CMK (cell line): ENCODE measurements around the gene SLC4A1.

ENCODE experiments used
- DNase-seq: peaks from one replicate; pipeline ENCODE4 v3.0.0-alpha.2; 2010; ENCODE audit warnings: low read depth

The SLC4A1 gene

DNA sequence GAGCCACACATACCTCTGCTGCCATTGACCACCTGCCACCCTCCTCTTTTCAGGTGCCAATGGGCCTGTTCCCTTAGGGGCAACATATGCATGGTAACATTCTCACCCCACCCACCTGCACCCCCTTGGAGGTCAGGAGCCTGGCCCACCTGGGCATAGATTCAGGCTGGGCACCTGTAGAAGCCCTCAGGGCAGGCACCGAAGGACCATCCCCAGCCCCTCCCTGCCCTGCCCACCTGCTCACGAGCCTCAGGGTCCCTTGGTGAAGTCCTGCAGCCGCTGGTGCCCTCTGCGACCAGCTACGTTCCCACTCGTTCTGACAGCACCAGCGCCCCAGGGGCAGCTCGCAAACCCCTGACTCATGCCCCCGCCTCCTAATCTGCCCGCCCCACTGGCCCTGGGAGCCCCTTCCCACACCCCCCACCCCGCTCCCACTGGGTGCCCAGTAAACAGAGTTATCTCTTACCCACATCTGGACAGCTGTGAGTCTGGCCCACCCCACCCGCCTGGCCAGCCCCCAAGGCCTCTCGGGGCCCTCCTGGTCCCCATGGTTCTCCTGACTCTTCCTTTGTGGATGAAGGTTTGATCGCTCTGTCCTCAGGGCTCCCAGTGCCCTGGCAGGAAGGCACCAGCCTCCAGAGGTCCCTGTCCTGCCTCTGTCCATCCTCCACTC, at the start of gene SLC4A1:
TSS of gene SLC4A1 (minus strand) at position 318 of the 673 bp plus-strand sequence. CDS start 5,269 bp downstream, outside the sequence.
- DNase-seq = no peak

DNA sequence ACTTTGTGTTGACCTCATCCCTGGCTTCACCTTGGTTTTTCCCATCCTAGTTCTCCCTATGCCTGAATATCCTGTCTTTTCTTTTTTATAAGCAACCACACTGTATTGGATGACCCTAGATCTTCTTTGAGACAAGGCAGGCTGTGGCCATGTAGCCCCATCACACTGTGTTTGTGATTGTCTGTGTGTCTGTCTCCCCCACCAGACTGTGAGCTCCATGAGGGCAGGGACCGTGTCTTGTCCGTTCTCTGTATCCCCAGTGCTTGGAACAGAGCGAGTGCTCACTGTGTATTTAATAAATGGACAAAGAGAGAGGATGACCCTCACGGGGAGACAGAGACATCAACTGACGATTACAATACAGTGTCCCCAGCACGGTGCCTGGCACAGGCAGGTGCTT, 49.6 kb upstream of the SLC4A1 start:
- no peak for DNase-seq

DNA sequence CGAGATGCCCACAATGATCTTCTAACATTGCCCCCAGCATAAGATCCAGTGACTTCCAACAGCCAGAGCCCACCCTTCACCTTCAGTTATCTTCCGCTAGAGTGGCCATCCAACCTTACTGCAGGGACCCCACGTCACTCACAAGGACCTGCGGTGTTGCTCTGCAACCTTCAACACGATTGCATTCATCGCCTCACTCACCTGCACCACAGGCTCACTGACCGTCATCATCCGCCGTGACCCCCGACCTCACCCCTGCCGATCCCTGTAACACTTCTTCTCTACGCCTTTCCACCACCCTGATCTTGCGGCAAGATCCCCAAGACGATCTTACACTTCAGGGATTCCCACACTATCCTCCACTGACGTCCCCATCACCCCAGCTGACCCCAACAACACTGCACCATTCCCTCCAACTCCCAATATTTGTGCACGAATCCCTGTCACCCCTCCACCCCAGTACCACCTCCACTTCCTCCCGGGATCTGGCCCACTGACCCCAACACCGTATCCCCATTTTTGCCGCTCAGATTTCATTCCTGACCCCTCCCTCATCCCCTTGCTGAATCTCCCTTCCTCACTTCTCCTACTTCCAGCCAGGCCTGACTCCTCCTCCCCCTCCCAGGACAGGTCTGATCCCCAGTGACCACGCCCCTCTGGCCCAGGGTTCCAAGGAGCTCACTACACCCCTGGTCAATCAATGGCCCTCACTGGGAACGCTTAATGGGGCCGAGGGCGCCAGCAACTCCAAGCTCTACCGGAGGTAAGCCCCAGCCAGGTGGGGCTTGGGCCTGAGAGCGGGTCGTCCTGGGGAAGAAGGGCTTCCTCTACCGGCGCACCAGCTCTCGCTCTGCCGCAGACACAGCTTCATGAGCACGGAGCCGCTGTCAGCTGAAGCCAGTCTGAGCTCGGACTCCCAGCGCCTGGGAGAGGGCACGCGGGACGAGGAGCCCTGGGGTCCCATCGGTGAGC, 48.1 kb upstream of the SLC4A1 start:
- no peak for DNase-seq

DNA sequence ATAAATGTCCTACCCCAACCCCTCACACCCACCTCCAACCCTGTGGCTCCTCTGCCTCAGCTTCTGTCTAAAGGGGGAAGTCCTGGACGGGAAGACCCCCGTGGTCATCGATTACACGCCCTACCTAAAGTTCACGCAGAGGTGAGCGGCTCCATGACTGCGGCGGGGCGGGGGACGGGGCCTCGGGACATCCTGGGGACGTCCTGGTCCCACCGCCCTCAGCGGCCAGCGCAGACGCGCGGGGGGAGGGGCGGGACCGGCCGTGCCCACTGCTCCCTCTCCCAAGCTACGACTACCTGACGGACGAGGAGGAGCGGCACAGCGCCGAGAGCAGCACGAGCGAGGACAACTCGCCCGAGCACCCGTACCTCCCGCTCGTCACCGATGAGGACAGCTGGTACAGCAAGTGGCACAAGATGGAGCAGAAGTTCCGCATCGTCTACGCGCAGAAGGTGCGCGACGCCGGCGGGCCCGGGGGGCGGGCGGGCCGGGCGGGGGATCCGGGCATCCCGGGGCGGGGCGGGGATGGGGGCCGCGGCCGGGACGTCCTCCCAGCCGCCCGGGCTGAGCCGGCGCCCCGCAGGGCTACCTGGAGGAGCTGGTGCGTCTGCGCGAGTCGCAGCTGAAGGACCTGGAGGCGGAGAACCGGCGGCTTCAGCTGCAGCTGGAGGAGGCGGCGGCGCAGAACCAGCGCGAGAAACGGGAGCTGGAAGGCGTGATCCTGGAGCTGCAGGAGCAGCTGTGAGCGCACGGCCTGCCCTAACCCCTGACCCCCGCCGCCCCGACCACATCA, 47.1 kb upstream of the SLC4A1 start:
- no peak for DNase-seq

DNA sequence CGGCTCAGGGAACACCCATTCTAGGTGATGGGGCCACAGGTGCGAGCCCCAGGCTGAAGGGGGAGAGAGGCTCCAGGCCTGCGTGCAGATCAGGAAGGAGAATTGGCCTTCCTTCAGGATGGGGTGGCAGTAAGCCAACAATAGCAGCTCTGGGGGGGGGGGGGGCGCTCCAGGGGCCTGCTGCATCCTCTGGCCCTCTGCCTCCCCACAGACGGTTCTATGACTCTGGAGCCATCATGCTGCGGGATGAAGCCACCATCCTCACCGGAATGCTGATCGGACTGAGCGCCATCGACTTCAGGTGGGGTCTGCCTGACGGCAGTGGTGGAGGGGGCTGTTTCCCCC, 46.6 kb upstream of the SLC4A1 start:
- no peak for DNase-seq

DNA sequence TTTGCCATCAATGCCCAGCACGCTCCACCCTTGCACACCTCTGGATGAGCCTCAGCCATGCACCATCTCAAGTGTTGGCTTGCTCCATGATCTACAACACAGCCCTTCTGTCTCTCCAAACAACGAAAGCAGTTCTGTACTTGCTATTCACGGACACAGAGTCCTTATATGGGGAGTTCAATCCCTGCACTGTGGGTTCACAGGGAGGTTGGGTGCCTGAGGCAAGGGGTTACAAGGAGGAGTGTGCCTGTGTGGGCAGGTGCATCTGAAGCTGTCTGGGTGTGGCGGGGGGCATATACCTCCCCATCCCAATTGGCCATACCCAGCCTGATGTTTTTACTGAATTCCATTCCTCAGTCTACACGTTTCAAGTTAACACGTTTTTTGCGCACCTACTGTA, 46.1 kb upstream of the SLC4A1 start:
- DNase-seq = no peak

DNA sequence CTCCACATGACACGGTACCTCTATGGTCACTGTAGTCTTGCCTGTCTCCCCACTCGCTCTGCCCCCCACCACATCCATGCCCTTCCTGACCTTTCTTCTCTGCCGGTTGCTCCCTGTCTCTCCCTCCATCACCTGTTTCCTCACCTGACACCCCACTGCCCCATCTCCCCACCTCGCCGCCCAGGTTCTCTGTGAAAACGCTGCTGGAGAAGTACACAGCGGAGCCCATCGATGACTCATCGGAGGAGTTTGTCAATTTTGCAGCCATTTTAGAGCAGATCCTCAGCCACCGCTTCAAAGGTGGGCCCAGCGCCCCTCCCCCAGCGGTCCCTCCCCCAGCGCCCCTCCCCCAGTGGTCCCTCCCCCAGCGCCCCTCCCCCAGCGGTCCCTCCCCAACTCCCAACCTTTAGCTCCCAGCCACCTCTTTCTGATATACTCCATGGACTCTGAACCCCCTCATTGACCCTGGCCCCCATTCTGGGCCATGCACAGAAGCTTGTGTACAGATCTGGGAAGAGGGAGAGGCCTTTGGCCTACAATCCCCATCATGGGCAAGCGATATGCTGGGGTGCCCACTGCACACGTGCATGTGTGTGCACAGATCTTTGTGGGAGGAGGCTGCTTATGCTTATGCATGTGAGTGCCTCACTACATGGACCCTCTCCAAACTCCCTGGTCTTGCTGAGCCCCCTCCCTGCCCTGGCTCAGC, 44.6 kb upstream of the SLC4A1 start:
- DNase-seq = no peak

DNA sequence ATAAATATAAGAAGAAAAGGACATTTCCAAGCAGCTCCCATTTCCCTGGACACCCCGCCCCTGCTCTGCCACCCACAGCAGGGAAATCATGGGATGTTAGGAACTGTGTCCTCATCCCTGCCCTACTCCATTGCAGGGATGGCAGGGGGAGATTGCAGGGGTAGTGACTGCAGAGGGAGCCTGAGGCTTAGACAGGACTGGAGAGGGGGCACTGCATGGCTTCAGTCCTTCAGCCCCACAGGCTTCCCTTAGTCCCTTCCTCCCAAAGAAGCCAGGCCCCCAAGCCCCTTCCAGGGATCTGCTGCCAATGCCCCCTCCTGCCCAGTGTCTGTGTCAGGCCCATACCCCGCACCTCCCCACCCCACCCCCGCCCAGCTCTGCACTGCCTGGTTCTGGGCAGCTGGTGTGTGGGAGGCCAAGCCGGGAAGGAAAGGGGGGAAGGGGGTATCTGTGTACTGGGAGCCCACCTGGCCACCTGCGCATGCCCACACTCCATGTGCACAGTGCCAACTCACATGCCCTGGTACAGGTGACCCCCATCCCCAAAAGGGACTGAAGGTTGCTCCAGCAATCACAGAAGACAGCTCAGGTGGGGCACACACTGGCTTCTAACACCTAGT, 43.7 kb upstream of the SLC4A1 start:
- no peak for DNase-seq

DNA sequence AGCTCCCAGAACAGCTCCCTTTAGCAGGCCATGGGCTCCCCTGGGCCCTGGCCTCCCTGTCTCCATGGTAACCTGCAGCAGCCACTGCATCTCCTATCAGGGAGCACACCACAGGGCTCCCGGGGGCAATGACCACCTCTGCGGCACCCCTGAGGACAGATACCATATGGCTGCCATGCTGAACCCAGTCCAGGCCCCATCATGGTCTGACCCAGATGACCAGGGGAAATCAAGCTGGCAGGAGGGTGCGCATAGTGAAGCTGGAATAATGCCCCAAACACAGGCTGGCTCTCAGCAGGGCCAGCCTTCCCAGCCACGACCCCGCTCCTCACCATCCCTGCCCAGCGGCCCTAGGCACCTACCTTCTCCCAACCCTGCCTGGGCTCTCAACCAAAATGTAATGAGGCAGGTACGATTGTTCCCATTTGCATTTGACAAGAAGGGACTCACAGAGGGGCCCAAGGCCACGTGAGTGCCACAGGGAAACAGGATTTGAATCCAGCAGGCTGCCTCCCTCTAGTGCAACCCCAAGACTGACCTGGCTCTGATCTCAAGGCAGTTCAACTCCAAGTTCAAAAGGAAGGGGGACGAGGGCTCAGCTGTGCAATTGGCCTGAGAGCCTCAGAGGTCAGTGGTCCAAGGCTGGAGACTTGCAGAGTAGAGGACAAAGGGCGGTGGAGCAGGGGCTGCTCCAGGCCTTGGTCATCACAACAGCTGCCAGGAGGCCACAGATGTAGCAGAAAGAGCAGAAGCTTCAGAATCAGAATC, 42.9 kb upstream of the SLC4A1 start:
- no peak for DNase-seq

DNA sequence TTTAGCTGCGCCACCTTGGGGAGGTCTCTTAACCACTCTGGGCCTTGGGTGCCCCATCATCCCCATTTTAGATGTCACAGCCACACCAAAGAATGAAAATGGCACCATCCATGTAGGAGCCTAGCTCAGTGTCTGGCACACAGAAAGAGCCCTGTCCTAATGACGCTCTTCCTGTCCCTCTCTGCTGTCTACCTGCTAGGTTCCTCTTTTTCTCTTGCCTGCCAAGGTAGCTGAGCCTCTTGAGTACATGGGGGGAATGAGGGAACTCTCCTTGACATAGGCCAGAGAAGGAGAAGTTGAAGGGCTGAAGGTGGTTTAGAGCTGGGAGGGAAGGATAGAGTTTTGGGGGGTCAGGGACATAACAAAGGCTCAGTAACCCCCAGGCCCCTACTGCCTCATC, 42.3 kb upstream of the SLC4A1 start:
- DNase-seq = no peak

DNA sequence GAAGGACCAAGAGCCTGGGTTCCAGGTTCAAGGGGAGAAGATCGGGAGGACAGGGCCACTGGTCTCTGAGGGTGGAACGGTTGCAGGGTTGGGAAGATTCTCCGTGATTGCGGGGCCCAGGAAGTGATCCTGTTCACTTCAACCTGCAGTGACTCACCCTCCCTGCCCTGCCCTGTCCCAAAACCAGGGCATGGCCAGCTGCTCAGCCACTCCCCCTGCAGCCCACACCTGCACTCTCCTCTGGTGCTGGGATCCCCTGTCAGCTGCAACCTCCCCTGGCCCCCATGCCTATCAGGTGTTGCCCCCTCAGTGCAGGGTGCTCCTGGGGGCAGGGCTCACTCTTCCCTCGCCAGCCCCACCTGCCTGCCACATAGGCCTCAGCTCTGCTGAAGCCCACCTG, 41.5 kb upstream of the SLC4A1 start:
- no peak for DNase-seq

DNA sequence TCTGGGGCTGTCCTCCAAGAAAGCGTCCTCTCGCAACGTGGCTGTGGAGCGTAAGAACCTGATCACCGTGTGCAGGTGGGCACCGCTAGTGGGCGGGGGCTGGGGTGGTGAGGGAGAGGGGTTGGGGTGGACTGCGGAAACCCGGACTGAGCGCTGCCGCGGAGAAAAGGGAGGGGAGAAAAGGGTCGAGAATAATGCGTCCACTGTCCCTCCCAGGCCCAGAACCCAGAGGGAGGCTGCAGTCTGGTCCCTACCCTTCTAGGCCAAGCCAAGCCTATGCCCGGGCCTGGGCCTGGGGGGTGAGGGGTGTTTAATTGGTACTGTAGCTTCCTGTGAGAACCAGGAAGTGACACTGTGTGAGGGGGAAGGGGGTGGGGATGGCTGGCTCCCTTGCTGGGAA, 40.9 kb upstream of the SLC4A1 start:
- no peak for DNase-seq

DNA sequence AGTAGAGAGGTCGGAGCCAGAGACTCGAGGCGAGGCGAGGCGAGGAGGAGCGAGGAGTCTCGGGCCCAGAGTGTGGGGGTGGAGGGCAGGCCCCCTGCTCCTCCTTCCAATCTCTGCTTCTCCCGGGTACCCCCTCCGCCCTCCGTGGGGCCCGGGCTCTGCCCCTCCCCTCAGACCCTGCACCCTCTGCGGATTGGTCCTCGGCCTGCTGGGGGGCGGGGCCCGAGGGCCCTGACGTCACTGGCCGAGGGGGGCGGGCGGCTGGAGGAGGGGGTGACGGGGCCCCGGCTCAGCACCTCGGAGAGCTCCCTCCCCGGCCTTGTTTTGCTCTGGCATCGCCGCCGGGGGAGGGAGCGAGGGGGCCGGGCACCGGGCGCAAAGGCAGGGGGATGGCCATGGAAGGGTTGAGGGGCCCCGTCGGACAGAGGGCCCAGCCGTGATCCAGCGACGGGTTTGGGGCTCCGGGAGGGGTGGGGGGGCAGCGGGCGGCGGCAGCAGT, 40.4 kb upstream of the SLC4A1 start, which contains the start of gene RUNDC3A:
TSS of gene RUNDC3A (plus strand) at position 282 of the 499 bp plus-strand sequence. CDS start 232 bp downstream, outside the sequence.
- DNase-seq = no peak

DNA sequence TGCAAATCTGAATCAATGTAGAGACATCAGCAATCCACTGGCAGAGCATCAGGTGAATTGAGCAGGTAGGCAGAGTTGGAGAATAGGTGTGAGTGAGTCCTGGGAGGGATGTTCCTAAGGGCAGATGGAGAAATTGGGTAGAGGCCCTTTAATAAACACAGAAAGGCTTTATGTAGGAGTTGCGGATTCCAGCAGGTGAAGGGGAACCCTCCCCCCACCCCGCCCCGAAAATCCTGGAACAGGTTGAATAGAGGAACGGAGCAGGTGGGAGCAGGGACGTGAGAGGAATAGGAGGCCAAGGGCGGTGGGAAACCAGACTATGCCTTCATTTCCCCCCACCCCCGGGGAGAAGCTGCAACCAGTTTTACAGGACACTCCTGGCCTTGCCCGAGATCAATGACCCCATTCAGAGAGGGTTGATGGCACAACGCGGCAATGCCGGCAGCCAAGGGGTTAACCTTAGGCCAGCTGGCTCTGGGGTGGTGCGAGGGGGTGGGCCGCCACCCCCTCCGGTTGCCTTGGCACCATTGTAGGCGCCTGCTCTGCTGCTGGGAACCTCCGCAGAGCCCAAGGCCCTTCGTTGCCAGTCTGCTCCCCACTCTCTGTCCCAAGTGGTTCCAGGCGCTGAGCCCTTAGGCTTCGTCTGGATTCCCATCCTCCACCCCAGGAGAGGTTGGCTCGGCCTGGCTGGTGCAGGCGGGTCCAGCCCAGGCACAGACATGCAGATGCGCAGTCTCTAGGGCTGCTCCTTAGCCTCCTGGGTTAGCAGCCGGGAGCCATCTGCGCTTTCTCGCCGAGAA, 39.7 kb upstream of the SLC4A1 start:
- DNase-seq = no peak

DNA sequence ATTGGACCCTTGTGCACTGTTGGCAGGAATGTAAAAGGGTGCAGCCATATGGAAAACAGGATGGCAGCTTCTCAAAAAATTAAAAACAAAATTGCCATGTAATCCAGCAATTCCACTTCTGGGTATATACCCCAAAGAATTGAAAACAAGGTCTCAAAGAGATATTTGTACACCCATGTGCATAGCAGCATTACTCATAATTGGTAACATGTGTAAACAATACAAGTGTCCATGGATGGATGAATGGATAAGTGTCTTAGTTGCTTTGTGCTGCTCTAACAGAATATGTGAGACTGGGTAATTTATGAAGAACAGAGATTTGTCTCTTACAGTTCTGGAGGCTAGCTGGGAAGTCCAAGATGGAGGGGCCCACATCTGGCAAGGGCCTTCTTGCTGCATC, 36.7 kb upstream of the SLC4A1 start:
- DNase-seq = no peak

DNA sequence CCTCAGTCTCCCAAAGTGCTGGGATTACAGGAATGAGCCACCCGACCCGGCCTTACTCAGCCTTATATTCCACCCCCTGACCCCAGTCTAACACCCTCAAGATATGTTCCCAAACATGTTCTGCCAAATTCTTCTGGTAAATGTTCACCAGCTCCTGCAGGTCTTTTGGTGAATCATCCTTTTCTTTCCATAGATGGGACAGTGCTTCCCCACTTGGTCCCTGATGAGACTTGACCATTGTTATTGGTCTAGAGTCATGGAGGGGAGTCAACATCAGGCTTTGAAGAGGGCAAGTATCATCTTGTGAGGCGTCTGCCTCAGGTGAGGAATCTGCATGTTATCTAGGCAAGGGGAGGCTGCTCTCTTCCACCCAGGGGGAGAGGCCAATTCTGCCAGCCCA, 30.0 kb upstream of the SLC4A1 start:
- no peak for DNase-seq

DNA sequence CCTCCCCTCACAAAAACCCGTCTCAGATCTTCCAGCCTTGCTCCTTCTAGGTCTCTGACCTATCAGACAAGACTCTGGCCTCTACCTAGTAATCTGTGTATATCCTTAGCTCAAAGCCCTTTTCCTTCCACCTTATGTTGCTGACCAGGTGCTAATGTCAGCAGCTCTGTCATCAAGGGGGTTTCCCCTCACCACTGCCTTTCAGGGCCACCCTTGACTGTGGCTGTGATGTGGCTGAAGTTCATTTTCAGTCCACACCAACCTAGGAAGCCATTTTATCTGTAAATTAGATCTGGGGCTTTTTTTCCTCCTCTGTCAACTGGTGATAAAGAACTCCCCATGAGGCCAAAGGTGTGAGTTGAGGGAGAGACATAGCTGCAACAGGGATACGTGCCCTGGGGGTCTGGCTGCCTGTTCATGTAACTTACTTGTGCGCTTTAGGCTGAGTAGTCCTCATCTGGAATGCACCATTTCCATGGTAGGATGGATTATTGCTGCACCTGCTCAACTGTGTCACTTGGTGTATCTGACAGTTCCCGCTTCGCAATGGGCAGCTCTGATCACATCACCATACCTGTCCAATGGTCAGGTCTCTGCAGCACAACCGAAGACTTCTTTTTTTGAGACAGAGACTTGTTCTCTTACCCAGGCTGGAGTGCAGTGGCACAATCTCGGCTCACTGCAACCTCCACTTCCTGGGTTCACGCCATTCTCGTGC, 25.7 kb upstream of the SLC4A1 start:
- DNase-seq = no peak

DNA sequence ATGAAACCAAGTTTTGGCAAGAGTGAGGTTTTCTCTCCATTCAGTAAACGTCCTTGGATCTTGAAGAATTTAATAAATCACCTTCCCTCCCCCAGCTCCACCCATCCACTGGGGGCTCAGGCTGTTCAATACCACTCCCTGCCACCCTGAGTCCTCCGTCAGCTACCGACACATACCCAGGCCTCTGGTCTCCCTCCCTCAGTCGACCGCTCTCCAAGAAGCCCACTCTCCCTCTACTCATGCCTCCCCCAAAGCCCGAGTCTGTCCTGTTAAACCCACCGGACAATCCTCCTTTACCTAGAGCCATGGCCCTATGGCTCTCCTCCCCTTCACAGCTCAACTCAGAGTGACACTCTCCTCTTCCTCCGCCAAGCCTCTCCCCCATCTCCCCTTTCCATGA, 19.7 kb upstream of the SLC4A1 start:
- DNase-seq = no peak

DNA sequence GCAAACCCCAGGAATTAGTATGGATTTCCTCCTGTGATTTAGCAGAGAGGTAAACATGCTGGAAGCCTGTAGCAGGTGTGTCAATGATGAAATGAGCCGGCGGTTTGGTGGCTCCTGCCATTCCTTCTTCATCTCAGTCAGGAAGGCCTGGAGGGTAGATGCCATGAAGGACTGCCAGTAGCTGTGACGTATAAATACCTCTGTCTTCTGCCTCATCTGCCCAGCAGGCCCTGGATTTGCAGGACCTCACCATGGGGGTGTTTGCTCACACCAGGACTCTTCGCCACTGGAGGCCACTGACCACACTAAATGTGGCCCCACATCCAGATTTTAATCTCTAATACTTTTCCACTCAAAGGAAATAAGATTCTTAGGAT, 16.1 kb upstream of the SLC4A1 start:
- no peak for DNase-seq
